ENCODE measurements around the gene CTSZ.
"Not testable (repeated sequence)": the region's sequence is repeated elsewhere in the genome, so short reads cannot be mapped to it uniquely, and the experiment has no call there.

The CTSZ gene

DNA sequence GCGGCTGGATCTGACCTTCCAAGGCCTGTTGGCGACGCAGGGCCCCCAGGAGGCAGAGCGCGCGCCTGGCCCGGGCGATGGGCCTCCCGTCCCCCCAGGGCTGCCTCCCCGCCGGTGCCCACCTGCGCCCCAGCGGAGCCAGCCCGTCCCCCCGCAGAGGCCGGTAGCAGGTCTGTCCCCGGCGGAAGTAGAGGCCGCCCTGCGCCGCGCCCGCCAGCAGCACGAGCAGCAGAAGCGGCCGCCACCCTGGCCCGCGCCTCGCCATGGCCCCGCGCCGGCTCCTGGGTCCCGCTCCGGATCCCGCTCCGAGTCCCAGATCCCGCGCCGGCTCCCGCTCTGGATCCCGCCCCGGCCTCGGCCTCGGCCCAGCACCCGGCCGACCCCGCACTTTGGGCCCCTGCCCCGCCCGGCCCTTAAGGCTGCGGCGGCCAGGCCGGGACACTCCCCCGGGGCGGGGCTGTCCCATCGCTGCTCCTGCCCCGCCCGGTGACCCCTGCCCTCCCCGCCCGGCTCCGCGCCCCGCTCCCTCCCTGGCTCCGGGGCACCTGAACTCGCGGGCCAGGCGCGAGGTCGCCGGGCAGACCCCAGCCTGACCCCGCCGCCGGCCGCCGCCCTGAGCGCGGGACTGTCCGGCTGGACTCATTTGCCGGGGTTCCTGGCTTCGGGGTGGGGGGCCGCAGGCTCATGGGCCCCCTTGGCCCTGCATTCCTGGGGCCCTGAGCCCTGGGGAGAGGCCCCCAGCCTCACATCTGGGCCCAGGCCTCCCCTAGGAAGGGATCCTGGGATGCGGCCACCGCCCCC, at the start of gene CTSZ:
Gene CTSZ (minus strand): TSS at position 391 of the 801 bp plus-strand sequence. CDS start 126 bp downstream, at position 265.
- DNase-seq: peak; percentile 79

DNA sequence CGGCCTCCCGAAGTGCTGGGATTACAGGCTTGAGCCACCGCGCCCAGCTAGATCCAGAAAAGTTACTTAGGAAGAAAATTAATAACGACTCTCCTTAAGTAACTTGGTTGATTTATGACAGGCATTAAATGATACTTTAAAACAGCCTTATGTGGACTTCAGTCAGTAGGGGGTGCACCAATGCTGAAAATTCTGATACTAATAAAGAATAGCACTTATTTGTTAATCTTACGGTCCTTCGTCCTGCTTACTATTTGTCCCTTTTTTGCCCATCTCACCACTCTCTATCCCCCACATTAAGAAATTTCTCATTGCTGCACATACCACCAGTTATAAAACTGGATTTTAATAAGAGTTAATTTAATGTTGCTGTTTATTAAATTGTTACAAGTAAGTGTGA, 48.2 kb upstream of the CTSZ start:
- no peak for DNase-seq

DNA sequence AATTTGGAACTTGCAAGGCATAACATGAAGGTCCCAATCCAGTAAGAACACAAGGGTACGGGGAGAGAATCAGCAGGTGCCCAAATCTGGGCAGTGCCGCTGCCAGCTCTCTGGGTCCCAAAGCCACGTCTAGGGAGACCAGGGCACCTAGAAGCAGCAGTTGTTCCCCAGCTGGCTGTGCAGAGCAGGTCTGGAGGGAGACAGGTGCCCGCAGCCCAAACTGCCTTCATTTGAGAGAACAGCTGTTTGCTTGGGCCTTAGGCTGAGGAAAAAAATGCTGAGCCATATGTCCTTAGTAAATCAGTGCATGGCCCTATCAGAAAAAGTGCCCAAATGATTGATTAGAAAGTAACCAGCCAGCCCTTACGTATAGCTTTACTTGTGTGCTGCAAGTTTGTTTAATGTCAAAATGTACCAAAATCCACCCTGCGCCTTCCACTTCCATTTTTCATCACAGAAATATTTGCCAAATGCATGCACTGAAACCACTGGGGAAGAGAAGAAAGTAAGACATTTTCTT, 44.7 kb upstream of the CTSZ start:
- DNase-seq: no peak

DNA sequence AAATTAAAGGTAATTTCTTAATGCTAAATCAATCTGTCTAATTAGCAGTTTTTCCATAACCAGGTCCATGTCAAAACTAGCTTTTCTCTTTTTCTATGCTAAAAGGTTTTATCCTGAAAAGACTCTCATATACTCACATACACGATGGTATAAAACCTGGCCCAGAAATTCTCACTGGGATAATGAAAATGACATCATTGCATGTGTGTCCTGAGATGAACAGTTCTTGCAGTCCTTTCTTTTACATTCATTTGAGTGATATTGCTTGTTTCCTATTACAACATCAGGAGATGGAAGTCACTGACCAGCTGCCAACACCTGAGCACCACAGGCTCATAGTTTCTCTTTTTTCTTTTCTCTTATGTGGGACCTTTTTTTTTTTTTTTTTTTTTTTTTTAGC, 43.4 kb upstream of the CTSZ start:
- no peak for DNase-seq

DNA sequence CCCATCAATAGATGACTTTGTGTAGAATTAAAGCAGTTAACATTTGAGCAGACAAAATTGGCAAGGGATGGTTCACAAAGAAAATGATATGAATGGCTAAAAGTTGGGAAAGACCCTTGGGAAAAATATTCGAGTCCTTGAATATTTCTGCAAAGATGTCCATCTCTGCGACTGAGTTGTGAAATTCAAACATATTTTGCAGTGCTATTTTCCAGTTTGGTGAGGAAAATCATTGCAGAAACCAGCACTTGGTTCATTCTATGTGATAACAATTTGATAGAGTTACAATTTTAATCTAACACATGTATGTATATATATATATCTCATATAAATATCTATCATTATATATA, 41.6 kb upstream of the CTSZ start:
- DNase-seq: no peak

DNA sequence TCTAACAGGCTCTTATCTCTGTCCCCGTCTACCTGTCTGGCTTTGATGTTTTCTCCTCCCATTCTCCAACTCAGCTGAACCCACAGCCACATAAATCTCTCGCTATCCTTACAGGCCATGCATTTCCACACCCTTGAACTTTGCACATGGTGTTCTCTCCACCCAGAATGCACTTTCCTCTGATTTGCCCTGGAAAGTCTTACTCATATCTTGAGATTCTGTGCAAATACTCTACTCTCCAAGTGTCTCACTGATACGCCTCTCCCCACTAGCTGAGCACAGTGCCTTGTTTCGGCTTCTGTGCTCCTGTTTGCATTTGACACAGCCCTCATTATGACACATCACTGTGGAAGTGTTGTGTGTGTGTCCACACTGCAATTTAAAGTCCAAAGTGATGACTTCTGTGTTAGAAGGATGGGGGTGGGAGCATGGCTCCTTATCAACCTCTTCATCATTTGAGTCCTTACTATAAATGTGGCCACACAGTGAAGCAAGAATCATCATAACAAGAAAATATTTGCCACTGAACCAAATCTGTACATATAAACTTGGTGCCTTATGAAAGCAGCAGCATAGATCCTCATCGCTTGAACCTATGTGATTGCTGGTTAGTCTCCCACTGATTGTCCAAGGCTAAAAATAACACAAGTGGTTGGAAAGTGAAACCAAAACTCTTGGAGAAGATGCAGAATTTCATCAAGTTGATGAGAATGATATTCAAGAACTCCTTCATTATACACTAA, 41.1 kb upstream of the CTSZ start:
- no peak for DNase-seq

DNA sequence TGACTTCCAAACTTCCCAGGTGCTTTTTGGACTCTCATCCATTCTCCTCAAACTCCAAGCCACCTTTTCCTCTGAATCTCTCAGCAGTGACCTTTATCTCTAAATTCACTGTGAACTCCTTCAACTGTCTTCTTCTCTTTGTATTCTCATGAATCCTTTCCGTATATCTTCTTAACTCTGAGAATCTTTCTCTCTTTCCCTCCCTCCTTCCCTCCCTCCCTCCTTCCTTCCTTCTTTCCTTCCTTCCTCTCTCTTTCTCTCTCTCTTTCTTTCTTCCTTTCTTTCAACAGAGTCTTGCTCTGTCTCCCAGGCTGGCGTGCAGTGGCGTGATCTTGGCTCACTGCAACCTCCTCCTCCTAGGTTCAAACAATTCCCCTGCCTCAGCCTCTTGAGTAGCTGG, 39.8 kb upstream of the CTSZ start:
- no peak for DNase-seq

DNA sequence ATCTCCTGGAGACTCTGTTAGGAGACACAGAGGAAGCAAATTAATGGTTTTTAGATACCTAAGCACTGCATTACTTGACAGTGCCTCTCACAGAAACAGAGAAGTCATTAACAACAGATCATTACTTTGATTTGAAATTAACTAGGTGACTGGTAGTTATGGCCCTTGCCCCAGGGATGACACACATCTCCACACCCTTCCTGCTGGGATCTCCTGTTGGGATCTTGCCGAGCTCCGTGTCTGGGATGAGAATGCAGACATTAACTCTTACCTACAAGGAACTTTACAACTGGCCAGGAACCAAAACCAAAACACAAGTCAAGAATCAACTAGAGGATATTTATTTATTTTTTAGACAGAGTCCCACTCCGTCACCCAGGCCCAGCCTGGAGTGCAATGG, 37.7 kb upstream of the CTSZ start:
- DNase-seq: no peak

DNA sequence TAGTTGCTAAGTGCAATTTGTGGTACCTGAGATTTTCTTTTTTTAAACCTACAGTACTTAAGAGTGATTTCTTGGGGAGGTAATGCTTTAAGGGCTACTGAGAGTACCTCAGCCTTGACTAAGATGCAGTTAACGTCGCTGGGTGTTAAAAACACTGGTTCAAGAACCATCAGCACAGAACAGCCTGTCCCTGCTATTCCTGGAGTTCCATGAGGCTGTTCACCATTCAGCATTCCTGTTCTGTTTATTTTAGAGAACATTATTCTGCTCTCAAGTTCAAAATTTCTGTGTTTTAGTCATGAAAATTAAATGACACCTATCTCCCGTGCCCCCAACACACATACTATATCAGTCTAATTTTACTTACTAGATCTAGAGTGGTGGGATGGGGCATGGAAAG, 37.2 kb upstream of the CTSZ start:
- DNase-seq: no peak

DNA sequence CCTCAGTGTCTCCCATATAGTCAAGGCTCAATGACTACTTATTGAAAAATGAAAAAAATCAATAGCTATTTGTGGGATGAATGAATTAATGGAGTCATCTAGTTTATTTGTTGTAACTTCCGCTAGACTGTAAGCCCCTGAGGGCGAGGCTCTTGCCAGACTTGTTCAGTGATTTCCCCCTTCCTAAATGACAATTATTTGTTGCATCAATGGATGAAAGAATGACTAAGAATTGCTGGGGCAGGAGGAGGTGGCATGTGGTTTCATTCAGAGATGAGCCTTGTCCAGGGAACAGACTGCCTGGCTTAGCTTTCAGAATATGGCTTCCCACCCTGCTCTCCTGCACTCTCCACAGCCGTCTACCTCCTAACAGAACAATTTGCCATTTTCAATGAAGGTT, 36.6 kb upstream of the CTSZ start:
- no peak for DNase-seq

DNA sequence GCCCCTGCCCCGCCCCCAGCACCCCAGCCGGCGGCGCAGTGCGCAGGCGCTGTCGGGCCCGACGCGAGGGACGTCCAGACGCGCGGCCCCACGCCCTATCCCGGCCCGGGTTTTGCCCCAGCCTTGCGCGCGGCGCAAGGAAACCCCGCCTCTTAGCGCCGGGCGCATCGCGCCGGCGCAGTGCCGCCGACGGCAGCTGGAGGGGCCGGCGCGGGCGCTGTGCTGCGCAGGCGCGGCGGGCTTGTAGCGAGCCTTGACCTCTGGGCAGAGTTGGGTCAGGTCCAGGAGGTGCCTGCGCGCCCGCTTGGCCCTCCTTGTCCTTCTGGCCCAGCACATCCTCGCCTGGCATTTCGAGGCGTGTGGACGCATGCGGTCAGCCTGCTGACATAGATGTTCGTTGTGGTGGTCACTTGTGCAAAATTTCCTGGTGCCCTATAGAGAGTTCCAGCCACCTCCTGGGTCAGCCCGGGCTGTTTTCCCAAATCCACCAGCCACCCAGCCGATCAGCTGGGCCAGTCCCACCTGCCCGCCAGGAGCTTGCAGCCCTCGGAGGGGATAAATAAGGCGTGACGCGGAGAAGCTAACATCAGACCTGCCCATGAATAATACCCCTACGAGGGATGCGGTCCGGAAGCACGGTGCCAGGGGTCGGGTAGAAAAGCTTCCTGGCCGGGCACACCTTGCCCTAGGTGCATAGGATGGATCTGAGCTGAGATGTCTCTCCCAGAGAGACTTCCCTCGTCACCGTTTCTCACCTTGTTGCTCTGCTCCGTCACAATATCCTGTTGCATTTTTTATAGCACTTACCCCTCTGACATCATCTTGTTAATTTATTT, 36.0 kb upstream of the CTSZ start:
- peak; percentile 93 for DNase-seq

DNA sequence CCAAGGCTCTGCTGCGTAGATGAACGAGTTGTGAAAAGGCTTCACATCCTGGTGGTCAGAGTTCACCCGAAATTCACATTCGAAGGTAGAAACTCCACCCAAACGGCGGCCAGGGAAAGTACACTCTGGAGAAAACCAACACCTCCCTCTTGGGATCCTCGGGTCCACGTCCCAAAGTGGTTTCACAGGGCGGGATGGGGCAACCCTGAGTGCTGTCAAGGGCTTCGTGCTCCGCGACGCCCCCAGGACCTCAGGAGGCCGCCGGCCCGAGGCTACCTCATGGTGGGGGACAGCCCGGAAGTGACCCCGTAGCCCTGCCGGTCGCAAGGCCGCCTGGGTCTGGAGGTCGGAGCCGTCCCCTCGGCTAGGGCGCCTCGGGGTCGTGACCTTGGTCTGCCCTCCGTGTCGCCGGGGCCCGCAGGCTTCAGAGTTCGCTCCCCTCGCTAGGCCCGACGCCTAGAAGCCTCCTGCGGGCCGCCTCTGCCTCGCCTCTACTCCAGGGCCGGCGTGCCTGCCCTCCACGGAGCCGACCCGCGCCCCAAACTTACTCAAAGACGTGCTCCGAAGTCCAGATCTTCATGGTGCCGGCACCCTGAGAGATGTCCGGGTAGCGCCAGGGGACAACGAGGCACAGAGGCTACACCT, 35.2 kb upstream of the CTSZ start, which contains the start of gene PRELID3B:
Gene PRELID3B (minus strand): TSS at position 636 of the 645 bp plus-strand sequence. CDS start 56 bp downstream, at position 580.
- peak; percentile 62 for DNase-seq

DNA sequence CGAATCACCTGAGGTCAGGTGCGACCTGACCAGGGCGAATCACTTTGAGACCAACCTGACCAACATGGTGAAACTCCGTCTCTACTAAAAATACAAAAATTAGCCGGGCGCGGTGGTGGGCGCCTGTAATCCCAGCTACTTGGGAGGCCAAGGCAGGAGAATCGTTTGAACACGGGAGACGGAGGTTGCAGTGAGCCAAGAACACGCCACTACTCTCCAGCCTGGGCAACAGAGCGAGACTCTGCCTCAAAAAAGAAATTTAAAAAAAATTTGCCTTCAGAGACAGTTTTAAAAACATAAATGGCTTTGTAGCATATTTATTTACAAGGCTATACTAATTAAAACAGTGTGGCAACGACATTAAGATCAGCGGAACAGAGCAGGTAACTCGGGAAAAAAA, 34.4 kb upstream of the CTSZ start:
- DNase-seq: not testable (repeated sequence)

DNA sequence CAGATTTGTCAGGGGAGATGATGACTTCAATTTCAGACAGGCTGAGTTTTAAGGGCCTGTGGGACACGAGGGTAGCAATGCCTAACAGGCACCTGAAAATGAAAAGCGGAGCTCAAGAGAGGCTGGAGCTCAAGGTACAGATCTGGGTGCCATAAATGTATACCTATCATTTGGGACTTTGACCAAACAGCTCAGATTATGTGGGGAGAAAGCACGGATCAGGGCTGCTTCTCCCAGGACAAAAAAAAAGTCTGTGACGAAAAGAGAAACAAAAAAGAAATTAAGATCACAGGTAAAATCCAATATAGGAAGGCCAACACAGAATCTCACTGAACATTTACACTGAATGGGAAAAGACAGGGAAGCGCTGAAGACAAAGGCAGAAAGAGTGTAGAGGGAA, 33.6 kb upstream of the CTSZ start:
- no peak for DNase-seq

DNA sequence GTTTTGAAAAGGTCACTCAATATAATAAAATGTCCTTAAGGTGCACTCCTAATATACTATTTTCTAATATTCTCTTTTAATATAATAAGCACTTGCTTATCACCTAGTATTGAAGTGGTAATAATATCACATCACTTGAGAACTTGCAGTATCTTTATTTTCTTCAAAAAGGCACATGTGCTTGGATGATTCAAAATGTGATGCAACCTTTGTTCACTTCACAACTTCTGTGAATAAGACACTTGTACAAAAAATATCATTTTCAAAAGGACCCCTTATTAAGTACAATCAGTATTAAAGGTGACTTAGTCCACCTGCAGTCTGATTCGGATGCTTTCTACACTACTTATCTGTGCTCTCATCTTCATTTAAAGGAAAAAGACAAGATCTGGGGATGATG, 32.2 kb upstream of the CTSZ start:
- no peak for DNase-seq

DNA sequence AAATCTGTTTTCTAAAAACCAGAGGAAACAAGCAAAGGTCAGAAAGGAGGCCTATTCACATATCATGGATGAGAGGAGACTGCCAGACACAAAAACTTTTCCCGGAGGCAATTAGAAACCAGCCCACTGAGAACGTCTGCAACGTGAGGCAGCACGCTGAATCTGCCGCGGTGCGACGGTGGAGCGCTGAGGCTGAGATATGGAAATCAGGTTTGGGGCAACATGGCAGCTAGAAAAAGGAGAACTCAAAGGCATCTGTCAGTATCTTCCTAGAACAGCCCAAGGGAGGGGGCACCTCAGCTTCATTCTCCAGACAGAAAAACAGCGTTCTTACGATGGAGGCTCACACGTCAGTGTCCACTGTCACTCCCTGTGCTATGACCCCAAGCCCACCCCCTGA, 30.3 kb upstream of the CTSZ start:
- DNase-seq: no peak

DNA sequence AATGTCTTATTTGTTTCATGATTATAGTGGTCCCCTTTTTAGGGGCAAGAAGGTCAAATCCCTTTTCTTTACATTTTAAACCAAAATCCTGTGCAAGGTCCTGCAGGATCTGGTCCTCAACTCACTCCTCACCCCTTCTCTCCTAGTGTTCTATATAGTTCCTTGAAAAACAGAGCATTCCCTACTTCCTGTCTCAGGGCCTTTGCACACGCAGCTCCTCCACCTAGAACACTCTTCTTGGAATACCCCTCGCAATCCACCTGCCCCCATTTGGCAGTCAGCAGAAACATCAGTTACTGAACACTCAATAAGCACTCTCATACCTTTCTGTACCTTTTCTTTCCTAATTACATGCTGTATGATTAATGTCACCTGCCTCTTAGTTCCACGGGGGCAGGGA, 28.3 kb upstream of the CTSZ start:
- no peak for DNase-seq

DNA sequence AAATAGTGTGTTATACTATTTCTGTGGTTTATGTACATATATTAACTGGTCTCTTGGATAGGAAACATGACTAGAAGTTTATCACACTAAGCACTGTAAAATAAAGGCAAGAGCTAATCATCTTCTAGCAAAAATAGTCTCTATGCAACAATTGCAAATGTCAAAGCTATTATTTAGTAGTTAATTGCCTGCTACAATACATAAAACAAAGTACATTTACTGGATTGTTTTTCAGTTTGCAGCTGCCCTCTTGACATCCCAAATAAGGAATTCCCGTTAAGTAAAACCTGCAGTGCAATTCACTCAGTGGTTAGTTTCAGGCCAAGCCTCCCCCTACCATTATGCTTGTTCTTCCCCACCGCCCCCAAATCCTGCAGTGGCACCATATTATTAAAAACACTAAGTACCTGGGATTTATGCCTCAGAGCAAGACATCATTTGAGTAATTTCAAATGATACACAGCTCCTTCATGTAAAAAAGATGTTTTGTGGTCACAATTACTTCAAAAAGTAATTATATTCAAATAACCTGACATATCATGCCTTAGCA, 26.6 kb upstream of the CTSZ start:
- no peak for DNase-seq

DNA sequence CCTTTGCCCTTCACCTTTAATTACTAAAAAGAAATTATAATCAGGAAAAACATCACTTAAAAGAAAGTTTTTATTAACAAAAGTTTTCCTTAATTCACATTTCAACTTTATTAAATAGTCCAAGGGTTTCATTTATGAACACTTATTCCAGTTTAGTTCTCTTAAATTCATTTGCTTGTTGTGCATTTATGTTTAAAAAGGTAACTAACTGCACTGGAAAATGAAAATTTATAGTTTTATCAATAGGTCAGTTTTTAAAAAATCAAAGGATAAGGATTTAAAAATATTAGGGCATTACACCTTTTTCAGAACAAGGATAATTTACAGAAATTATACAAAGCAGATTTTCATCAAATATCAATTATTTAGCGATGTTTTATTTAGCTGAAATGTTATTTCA, 26.0 kb upstream of the CTSZ start:
- no peak for DNase-seq

DNA sequence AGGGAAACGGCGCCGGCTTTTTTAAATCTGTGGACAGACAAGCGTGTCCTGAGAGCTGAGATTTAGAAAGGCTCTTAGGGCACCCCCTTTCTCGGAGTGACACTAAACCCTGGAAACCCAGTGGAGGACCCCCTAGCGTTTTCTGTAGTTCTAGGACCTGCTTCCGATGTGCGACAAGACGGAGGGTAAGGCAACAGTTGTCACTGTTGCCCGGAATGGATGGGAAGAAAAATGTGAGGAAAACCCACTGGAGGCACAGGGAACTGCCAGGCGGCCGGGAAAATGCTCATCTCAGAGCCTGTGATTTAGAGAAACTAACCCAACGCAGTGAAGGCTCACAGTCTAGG, 25.6 kb upstream of the CTSZ start:
- no peak for DNase-seq

DNA sequence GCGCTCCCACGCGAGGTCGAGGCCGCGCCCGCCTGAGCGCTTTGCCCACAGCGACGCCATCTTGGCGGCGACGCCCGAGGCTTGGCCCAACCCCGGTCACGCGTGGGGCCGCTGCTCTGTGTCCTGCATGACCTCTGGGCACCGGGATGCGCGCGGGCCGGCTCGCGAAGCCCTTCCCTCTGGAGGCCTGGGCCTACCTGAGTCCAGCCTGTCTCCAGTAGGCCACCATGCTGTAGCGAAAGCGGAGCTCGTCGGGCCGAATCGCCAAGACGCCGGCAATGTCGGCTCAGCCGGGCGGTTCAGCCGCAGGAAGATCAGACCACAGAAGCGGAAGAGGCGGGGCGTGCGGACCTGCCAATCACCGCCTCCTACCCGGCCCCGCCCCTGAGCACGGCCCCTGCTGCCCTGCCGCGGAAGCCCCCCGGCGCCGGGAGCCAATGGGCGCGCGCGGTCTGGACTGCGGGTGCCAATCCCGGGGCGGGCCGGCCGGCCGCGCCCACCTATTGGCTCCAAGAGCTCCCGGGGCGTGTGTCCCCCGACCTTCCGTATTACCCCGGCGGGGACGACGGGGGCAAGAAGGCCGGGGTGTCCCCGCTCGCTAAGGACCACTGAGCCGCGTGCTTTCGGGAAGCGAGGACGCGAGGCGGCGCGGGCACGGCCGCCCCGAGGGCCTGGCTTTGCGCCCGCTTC, 25.1 kb upstream of the CTSZ start, which contains the start of gene ATP5F1E:
Gene ATP5F1E (minus strand): TSS at position 313 of the 690 bp plus-strand sequence. CDS start 84 bp downstream, at position 229.
- DNase-seq: peak; percentile 98

DNA sequence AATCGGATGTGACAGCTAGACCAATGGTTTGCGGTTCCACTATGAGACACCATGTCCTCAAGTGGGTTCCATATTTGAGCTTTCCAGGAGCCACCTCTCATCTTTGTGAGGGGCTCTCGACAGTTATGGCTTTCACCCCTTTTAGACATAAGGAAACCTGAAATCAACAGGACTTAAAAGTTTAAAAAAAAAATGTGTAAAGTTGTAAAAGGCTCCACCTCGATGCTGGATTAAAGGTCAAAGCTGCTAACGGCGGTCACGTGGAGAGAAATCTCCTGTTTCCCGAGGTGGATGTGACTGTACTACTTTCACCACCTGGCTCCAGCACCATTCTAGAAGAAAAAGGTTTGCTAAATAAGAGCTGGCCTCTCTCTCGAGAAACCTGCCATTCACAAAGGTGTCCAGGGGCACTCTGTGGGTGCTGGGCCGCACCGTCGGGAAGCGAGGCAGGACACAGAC, 24.5 kb upstream of the CTSZ start:
- DNase-seq: no peak
